GM12878 (cell line): Measurements from ENCODE around the gene DIAPH1. TPM values are rescaled to one million over a fixed set of nuclear protein-coding genes. Genes with fewer than 3 reads are reported as not detected.

Experiments used
- BMI1 ChIP-seq: fragments of 450-650 bp; IDR thresholded peaks from 2 replicates; pipeline ENCODE4 v1.6.1; 2016; ENCODE audit warnings: mild to moderate bottlenecking, moderate library complexity, borderline replicate concordance
- CBX5 ChIP-seq: sonication (generic); IDR thresholded peaks from 2 replicates; pipeline ENCODE4 v1.6.1; 2016; ENCODE audit warnings: low read depth, moderate library complexity, mild to moderate bottlenecking, inconsistent platforms
- FOS ChIP-seq: IDR thresholded peaks from 3 replicates; pipeline ENCODE4 v1.6.1; 2011; ENCODE audit warnings: borderline replicate concordance; ENCODE audit not compliant: insufficient read length; ENCODE audit errors: extremely low read depth
- FOXK2 ChIP-seq: fragments of 450-650 bp; IDR thresholded peaks from 2 replicates; pipeline ENCODE4 v1.6.1; 2017; ENCODE audit warnings: mild to moderate bottlenecking, moderate library complexity
- IKZF2 ChIP-seq, 2 experiments: fragments of 450-650 bp; IDR thresholded peaks; 2 replicates each; pipeline ENCODE4 v1.6.1; 2017; ENCODE audit warnings: mild to moderate bottlenecking in 2 of 2, moderate library complexity in 2 of 2
- LARP7 ChIP-seq: fragments of 450-650 bp; IDR thresholded peaks from 2 replicates; pipeline ENCODE4 v1.6.1; 2017; ENCODE audit warnings: mild to moderate bottlenecking
- NFXL1 ChIP-seq: fragments of 450-650 bp; IDR thresholded peaks from 2 replicates; pipeline ENCODE4 v1.6.1; 2017; ENCODE audit warnings: antibody characterized with exemption, mild to moderate bottlenecking, borderline replicate concordance
- PML ChIP-seq: IDR thresholded peaks from 2 replicates; pipeline ENCODE4 v1.6.1; 2012; ENCODE audit warnings: low read length, inconsistent platforms
- POU2F2 ChIP-seq: IDR thresholded peaks from 3 replicates; pipeline ENCODE4 v1.6.1; 2011; ENCODE audit warnings: low read depth, mild to moderate bottlenecking, low read length, borderline replicate concordance
- REST ChIP-seq: IDR thresholded peaks from 2 replicates; pipeline ENCODE4 v1.6.1; 2012; ENCODE audit warnings: mild to moderate bottlenecking, low read depth, low read length
- SIN3A ChIP-seq: IDR thresholded peaks from 2 replicates; pipeline ENCODE4 v1.6.1; 2012; ENCODE audit warnings: low read depth, low read length, improper control_type of control experiment
- SUPT20H ChIP-seq: IDR thresholded peaks from 2 replicates; pipeline ENCODE4 v1.6.1; 2011; ENCODE audit warnings: low read depth, mild to moderate bottlenecking, low read length, moderate library complexity, borderline replicate concordance; ENCODE audit not compliant: control insufficient read depth
- ZBTB4 ChIP-seq: fragments of 450-650 bp; formaldehyde crosslinking; IDR thresholded peaks from 2 replicates; pipeline ENCODE4 v1.4.0; 2022; ENCODE audit warnings: mild to moderate bottlenecking, moderate library complexity
- ZNF274 ChIP-seq: IDR thresholded peaks from one replicate; pipeline ENCODE4 v1.8.0; 2011; ENCODE audit not compliant: insufficient read length, insufficient read depth
- ZNF687 ChIP-seq: fragments of 450-650 bp; IDR thresholded peaks from 2 replicates; pipeline ENCODE4 v1.6.1; 2017; ENCODE audit warnings: mild to moderate bottlenecking, moderate library complexity
- polyA plus RNA-seq, 11 experiments: library from polyadenylated mRNA; depleted of rRNA in 4 of 11; unstranded in 6 of 11; stranded (reverse) in 5 of 11; fragments of >200 nt; fragmentation: Nextera tagmentation in 4 of 11; fragmentation: Illumina TruSeq in 1 of 11; extraction: Ambion mirVana in 4 of 11; extraction: Trizol in 1 of 11; gene quantifications; 1 replicate in 1 of 11; 2 replicates in 10 of 11; pipeline versions ENCODE4 v1.2.1 to v1.2.3, GENCODE V29; 2011 to 2016; ENCODE audit warnings: inconsistent platforms in 2 of 11, missing spikeins in 2 of 11, low read depth in 1 of 11
- total RNA-seq, 4 experiments: library from RNA; depleted of rRNA in 3 of 4; stranded (reverse); fragments of >200 nt in 3 of 4; fragmentation: Illumina TruSeq in 1 of 4; extraction: Trizol in 1 of 4; gene quantifications; 2 replicates each; pipeline versions ENCODE4 v1.2.1 to v1.2.3, GENCODE V29; 2013 to 2021
- TF ChIP-seq, protein P1 (sequence below): fragments of 450-650 bp; IDR thresholded peaks from 2 replicates; pipeline ENCODE4 v1.6.1; 2017; ENCODE audit warnings: mild to moderate bottlenecking, low read depth, inconsistent platforms; ENCODE audit not compliant: poor library complexity, severe bottlenecking

Gene DIAPH1
- total and polyA plus RNA-seq, 10 of the 15 experiments (the other 5 are each of a cell fraction or from before 2014, with no cell fraction given) = 37.8 to 168 (median 59.0) TPM

GRCh38 chr5:141510850-141511601, 107.8 kb downstream of the DIAPH1 start (continued):
- TF ChIP-seq REST (no peak), ZNF687 (peak; percentile 72), SIN3A (no peak), CBX5 (no peak), FOS (no peak), SUPT20H (no peak), FOXK2 (no peak), ZNF274 (no peak), LARP7 (no peak), PML (no peak), POU2F2 (peak; percentile 100), IKZF2 (IDR thresholded peaks at IDR 0.05) (peak; percentile 41 to 54; a peak in 3 of 4 replicates), ZBTB4 (CRISPR knock-in tag) (no peak), BMI1 (no peak), NFXL1 (no peak)
- TF ChIP-seq, protein P1, sequence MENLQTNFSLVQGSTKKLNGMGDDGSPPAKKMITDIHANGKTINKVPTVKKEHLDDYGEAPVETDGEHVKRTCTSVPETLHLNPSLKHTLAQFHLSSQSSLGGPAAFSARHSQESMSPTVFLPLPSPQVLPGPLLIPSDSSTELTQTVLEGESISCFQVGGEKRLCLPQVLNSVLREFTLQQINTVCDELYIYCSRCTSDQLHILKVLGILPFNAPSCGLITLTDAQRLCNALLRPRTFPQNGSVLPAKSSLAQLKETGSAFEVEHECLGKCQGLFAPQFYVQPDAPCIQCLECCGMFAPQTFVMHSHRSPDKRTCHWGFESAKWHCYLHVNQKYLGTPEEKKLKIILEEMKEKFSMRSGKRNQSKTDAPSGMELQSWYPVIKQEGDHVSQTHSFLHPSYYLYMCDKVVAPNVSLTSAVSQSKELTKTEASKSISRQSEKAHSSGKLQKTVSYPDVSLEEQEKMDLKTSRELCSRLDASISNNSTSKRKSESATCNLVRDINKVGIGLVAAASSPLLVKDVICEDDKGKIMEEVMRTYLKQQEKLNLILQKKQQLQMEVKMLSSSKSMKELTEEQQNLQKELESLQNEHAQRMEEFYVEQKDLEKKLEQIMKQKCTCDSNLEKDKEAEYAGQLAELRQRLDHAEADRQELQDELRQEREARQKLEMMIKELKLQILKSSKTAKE = peak; percentile 30
